Transverse colon (tissue), 4 donors: ENCODE measurements around the gene LPCAT3. TPM values are rescaled to one million over a fixed set of nuclear protein-coding genes. Genes with fewer than 3 reads are reported as not detected.

Experiments
- DNase-seq: peaks from one replicate; pipeline ENCODE4 v3.0.0-alpha.2; 2019
- H3K27ac ChIP-seq, 4 donors: fragments of 200-600 bp; sonication (generic); 2 replicates each; pipeline ENCODE4 v1.5.1; 2016 to 2018; ENCODE audit warnings: inconsistent platforms in 4 of 4
- H3K27me3 ChIP-seq: fragments of 200-600 bp; sonication (generic); 2 replicates; pipeline ENCODE4 v1.5.1; 2017; ENCODE audit warnings: inconsistent platforms
- H3K36me3 ChIP-seq, 4 donors: fragments of 200-600 bp; sonication (generic); 2 replicates each; pipeline ENCODE4 v1.5.1; 2017 to 2019; ENCODE audit warnings: inconsistent platforms in 4 of 4
- H3K4me1 ChIP-seq, 4 donors: fragments of 200-600 bp; sonication (generic); 2 replicates each; pipeline ENCODE4 v1.5.1; 2017 to 2020; ENCODE audit warnings: inconsistent platforms in 4 of 4
- H3K4me3 ChIP-seq, 4 donors: fragments of 200-600 bp; sonication (generic); 1 replicate in 1 of 4; 2 replicates in 3 of 4; pipeline versions ENCODE4 v1.5.1 to v1.6.1; 2017 to 2019; ENCODE audit warnings: inconsistent platforms in 4 of 4
- H3K9me3 ChIP-seq, 2 donors: fragments of 200-600 bp; sonication (generic); 2 replicates each; pipeline ENCODE4 v1.5.1; 2017 to 2019; ENCODE audit warnings: inconsistent platforms in 2 of 2
- CTCF ChIP-seq, 5 experiments: fragments of 200-600 bp in 3 of 5; fragments of 450-650 bp in 2 of 5; sonication (generic) in 3 of 5; IDR thresholded peaks; 1 replicate in 2 of 5; 2 replicates in 3 of 5; pipeline ENCODE4 v1.5.1; 2016 to 2017; ENCODE audit warnings: antibody characterized with exemption in 5 of 5, inconsistent platforms in 3 of 5, mild to moderate bottlenecking in 2 of 5, moderate library complexity in 1 of 5
- EP300 ChIP-seq: sonication (generic); formaldehyde crosslinking; IDR thresholded peaks from one replicate; pipeline ENCODE4 v1.6.1; 2017; ENCODE audit warnings: antibody characterized with exemption, low read depth
- POLR2A ChIP-seq: fragments of 450-650 bp; IDR thresholded peaks from one replicate; pipeline ENCODE4 v1.6.1; 2016; ENCODE audit warnings: antibody characterized with exemption, mild to moderate bottlenecking, moderate library complexity
- POLR2AphosphoS5 ChIP-seq, 3 donors: sonication (generic); formaldehyde crosslinking; IDR thresholded peaks; one replicate each; pipeline ENCODE4 v1.6.1; 2016; ENCODE audit warnings: antibody characterized with exemption in 3 of 3
- WGBS, 2 donors: methylation state at CpG; one replicate each; pipeline ENCODE4 v1.1.5; 2018; ENCODE audit warnings: low coverage in 1 of 2; 5-methylcytosine and 5-hydroxymethylcytosine counted together
- in situ Hi-C, 4 donors: fragments of 200-750 bp; cut with MboI; loops; one replicate each; pipeline versions ENCODE4 v1.15.0 to v1.15.1; 2017; ENCODE audit warnings: low sequenced_read_pairs in 3 of 4, low pct_ligation_motif_present in 1 of 4, low pct_unique_long_range_greater_than_20kb in 1 of 4
- intact Hi-C: fragments of 100-400 bp; cut with DNase I; formaldehyde crosslinking; loops from one replicate; pipeline ENCODE4 v1.15.1; 2023; ENCODE audit warnings: low total_unique reads
- total RNA-seq, 4 donors: library from RNA; depleted of rRNA; stranded (reverse); fragments of >200 nt; gene quantifications; one replicate each; pipeline ENCODE4 v1.1.0, GENCODE V29; 2016

LPCAT3 gene
- total RNA-seq, 4 donors from 2014 or later, result 56.1 to 271 (median 111) TPM

GRCh38 chr12:6950401-6950801 is 67.9 kb downstream of the LPCAT3 start:
- Histone ChIP-seq H3K27me3 (no peaks in the 10 kb centered on the region), H3K36me3 (no peaks in the 10 kb centered on the region), H3K4me1 (peaks cover 7 to 45% (median 20%) of the 10 kb centered on the region in 4 donors), H3K4me3 (no peak overlapping the region), H3K27ac (peak overlapping the region; percentile 77 to 89 (median 82)), H3K9me3 (no peaks in the 10 kb centered on the region)
- no peak for DNase-seq
- intact Hi-C loops (no loop called here), in situ Hi-C loops (no loop called here)
- WGBS, 2 donors, result 67% methylated on average over 1 of the region's 1 CpG
- peak in 3 of 5 experiments; percentile 9 to 10 (median 10) for TF ChIP-seq CTCF (IDR thresholded peaks at IDR 0.05)
- no peak for TF ChIP-seq EP300

- peaks cover 14 to 39% (median 22%) of the 10 kb centered on the region in 4 donors for H3K4me1 ChIP-seq
- H3K4me3 ChIP-seq, result no peak overlapping the region
- no peaks in the 10 kb centered on the region for H3K36me3 ChIP-seq
- peak overlapping the region in 3 of 4 donors; percentile 32 to 66 (median 40) for H3K27ac ChIP-seq
- intact Hi-C loops (no loop called here), in situ Hi-C loops (loop anchor here in 3 of 4 donors (10.0 to 25.0 kb wide), 2 partner anchors 156 to 163 kb away; partner anchors contain the start of gene C1RL (in 3 of the 3))
- no peak for DNase-seq
- TF ChIP-seq POLR2AphosphoS5 (IDR thresholded peaks at IDR 0.05) (no peak), EP300 (no peak), POLR2A (no peak), CTCF (IDR thresholded peaks at IDR 0.05) (no peak)
- WGBS, 2 donors, result 74 to 79% methylated on average over 8 to 15 of the region's 15 CpGs
- H3K27me3 ChIP-seq, result no peaks in the 10 kb centered on the region
- H3K9me3 ChIP-seq, result no peaks in the 10 kb centered on the region
Measured at GRCh38 chr12:6948873-6949594, 69.2 kb downstream of the LPCAT3 start.

DNA sequence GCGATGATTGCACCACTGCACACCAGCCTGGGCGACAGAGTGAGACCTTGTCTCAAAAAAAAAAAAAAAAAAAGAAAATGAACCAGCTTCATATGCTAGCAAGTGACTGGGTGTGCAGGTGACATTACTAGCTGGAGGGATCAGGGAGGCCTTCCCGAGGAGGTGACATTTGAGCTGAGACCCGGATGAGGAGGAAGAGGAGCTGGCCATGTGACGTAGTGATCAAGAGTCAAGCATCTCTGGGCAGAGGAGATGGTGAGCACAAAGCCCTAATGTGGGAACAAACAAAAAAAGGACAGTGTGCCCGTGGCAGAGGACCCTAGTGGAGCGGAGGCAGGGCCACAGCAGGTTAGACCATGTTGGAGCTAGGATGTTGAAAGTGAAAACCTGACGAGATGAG is 70.7 kb downstream of the LPCAT3 start:
- no peak for DNase-seq
- Histone ChIP-seq H3K4me3 (no peak overlapping the region), H3K27me3 (no peaks in the 10 kb centered on the region), H3K9me3 (no peaks in the 10 kb centered on the region), H3K4me1 (peaks cover 21 to 44% (median 27%) of the 10 kb centered on the region in 4 donors), H3K36me3 (no peaks in the 10 kb centered on the region), H3K27ac (no peak overlapping the region)
- in situ Hi-C loops (loop anchor here in 3 of 4 donors (10.0 to 25.0 kb wide), 2 partner anchors 157 to 165 kb away; partner anchors contain the start of gene C1RL (in 3 of the 3)), intact Hi-C loops (no loop called here)
- WGBS, 2 donors, result 82 to 92% methylated on average over 8 of the region's 8 CpGs
- TF ChIP-seq POLR2A (no peak), CTCF (IDR thresholded peaks at IDR 0.05) (no peak), POLR2AphosphoS5 (IDR thresholded peaks at IDR 0.05) (no peak), EP300 (no peak)

DNA sequence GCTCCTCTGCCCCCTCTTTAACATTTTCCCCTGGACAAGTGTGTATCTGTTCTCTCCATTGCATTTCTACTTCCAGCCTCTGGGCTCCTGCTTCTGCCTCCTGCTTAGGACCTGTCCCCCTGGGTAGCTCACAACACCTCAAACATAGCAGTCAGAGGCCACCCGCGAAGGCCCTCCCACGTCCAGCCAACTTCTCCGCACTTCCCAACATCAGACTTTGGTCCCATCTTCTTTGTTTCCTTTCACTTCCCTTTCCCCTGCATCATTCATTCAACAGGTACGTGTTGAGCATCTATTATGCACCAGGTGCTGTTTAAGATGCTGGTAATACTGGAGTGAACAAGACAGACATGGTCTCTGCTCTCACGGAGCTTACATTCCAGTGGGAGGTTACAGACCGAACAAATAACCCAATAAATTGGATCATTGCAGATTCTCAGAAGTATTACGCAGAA is 71.3 kb downstream of the LPCAT3 start:
- no peaks in the 10 kb centered on the region for H3K9me3 ChIP-seq
- DNase-seq, result no peak
- peaks cover 21 to 50% (median 28%) of the 10 kb centered on the region in 4 donors for H3K4me1 ChIP-seq
- TF ChIP-seq POLR2A, result no peak
- TF ChIP-seq EP300, result no peak
- no peak for TF ChIP-seq POLR2AphosphoS5 (IDR thresholded peaks at IDR 0.05)
- TF ChIP-seq CTCF (IDR thresholded peaks at IDR 0.05), result no peak
- in situ Hi-C loops (loop anchor here in 3 of 4 donors (10.0 to 25.0 kb wide), 2 partner anchors 158 to 165 kb away; partner anchors contain the start of gene C1RL (in 3 of the 3)), intact Hi-C loops (no loop called here)
- H3K36me3 ChIP-seq, result no peaks in the 10 kb centered on the region
- H3K27me3 ChIP-seq, result no peaks in the 10 kb centered on the region
- WGBS, 2 donors, result 41 to 43% methylated on average over 6 to 8 of the region's 8 CpGs
- peak overlapping the region; percentile 93 to 99 (median 95) for H3K27ac ChIP-seq
- peak overlapping the region; percentile 26 to 52 (median 34) for H3K4me3 ChIP-seq
